ENCODE data around the gene ZNF100.
"Not testable (repeated sequence)": the region's sequence is repeated elsewhere in the genome, so short reads cannot be mapped to it uniquely, and the experiment has no call there.

Gene ZNF100

DNA sequence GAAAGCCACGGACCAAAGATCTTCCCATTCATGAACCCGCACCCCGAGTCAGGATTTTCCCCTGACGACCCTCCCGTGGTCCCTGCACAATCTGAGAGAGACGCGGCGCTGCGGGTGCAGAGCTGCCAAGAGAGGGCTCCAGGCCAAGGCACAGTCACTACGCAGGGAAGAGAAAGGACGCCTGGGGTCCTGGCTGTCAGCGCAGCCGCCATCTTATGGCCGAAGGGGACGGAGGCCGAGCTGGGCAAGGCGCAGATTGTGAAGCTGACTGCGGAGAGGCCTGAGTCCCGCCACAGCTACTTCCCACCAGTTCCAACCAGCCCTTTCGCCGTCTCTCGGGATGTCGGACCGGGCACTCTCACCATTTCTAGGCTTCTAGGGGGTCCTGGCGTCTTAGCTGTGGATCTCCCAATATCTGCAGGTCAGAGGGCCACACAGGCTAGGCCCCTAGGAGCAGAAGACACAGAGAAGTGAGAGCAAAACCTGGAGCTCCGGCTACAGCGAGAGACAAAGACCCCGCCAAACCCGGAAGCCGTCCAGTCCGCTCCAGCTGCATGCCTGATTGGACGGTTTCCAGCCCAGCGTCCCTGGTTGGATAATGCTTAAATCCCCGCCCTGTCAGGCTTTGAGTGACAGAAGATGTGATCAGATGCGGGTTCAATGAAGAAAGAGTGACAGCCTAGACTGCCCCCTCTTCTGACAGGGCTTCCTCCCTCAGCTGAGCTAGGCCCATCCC is at the start of gene ZNF100:
Gene ZNF100, minus strand, starts transcription at position 515 of the 736 bp plus-strand sequence. Its CDS starts 150 bp downstream, at position 365.
- TF ChIP-seq, protein P1, sequence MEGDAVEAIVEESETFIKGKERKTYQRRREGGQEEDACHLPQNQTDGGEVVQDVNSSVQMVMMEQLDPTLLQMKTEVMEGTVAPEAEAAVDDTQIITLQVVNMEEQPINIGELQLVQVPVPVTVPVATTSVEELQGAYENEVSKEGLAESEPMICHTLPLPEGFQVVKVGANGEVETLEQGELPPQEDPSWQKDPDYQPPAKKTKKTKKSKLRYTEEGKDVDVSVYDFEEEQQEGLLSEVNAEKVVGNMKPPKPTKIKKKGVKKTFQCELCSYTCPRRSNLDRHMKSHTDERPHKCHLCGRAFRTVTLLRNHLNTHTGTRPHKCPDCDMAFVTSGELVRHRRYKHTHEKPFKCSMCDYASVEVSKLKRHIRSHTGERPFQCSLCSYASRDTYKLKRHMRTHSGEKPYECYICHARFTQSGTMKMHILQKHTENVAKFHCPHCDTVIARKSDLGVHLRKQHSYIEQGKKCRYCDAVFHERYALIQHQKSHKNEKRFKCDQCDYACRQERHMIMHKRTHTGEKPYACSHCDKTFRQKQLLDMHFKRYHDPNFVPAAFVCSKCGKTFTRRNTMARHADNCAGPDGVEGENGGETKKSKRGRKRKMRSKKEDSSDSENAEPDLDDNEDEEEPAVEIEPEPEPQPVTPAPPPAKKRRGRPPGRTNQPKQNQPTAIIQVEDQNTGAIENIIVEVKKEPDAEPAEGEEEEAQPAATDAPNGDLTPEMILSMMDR (IDR thresholded peaks at IDR 0.05; ENCODE audit: low read depth, low read length) = no peak
- peak; percentile 68 for TF ChIP-seq POLR2A (IDR thresholded peaks at IDR 0.05; ENCODE audit: extremely low read depth, insufficient read length)
- DNase-seq (ENCODE audit: low read depth) = peak; percentile 96

GRCh38 chr19:21812448-21812847 is 45.1 kb upstream of the ZNF100 start:
- TF ChIP-seq MAX (IDR thresholded peaks at IDR 0.05; ENCODE audit: low read depth, low read length) = no peak
- TF ChIP-seq, protein P1 (IDR thresholded peaks at IDR 0.05; ENCODE audit: low read depth, low read length) = no peak
- no peak overlapping the region for H3K4me3 ChIP-seq (ENCODE audit: low read depth, low read length)
- no peak for DNase-seq (ENCODE audit: low read depth)

More for the DNA sequence above, at the start of gene ZNF100:
- peak within 1 kb of the TSS; percentile 89 for H3K4me3 ChIP-seq (ENCODE audit: low read depth, low read length)

GRCh38 chr19:21808400-21809000 is 41.1 kb upstream of the ZNF100 start:
- not testable (repeated sequence) for DNase-seq (ENCODE audit: low read depth); H3K4me3 ChIP-seq (ENCODE audit: low read depth, low read length)

DNA sequence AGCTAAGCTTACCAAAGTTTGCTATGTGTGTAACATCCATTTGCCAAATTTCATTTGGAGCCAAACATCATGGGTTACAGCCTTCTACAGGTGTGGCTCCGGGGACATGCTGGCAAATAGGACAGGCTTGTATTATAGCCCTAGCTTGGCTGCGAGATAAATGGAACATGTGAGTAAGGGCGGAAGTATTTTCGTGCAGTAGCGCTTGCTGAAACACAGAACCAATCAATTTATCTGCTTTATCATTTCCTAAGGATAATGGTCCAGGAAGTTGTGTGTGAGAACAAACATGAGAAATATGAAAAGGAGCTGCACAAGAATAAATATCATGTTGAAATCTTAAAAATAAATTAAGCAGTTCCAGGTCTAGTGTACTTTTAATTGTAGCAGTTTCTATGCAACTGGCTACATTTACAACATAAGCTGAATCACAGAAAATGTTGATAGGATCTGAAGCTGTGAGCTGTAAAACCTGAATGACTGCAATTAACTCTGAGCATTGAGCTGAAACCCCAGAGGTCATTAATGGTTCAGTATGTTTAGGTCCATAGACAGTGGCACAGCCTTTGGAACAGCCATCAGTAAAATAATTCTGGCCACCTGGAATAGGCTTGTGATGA is 22.2 kb upstream of the ZNF100 start:
- DNase-seq (ENCODE audit: low read depth) = no peak
- TF ChIP-seq POLR2A (IDR thresholded peaks at IDR 0.05; ENCODE audit: extremely low read depth, insufficient read length) = no peak
- no peak for TF ChIP-seq MYC (IDR thresholded peaks at IDR 0.05; ENCODE audit: low read depth, low read length)
- no peak for TF ChIP-seq MAX (IDR thresholded peaks at IDR 0.05; ENCODE audit: low read depth, low read length)
- TF ChIP-seq, protein P1 (IDR thresholded peaks at IDR 0.05; ENCODE audit: low read depth, low read length) = no peak
- no peak overlapping the region for H3K4me3 ChIP-seq (ENCODE audit: low read depth, low read length)

DNA sequence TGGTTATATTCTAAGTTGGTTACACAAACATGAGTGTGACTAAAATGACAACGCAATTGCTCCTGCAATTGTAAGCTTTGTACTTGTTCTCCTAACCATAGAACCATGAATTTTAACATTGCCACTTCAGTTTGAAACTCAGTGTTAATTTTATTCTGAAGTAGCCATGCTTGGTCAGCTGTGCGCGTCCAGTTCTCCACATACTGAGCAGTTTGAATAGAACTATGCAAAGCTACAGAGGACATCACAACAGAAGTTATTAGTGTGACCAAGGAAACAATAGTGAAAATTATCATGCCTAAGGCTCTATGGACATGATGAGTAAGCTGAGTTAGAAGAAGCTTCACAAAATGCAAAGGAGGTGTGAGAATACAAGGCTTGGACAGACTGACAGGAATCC is 19.6 kb upstream of the ZNF100 start:
- H3K4me3 ChIP-seq (ENCODE audit: low read depth, low read length) = no peak overlapping the region
- DNase-seq (ENCODE audit: low read depth) = no peak
- TF ChIP-seq POLR2A (IDR thresholded peaks at IDR 0.05; ENCODE audit: extremely low read depth, insufficient read length) = no peak
- TF ChIP-seq, protein P1 (IDR thresholded peaks at IDR 0.05; ENCODE audit: low read depth, low read length) = no peak
- no peak for TF ChIP-seq MYC (IDR thresholded peaks at IDR 0.05; ENCODE audit: low read depth, low read length)
- TF ChIP-seq MAX (IDR thresholded peaks at IDR 0.05; ENCODE audit: low read depth, low read length) = no peak

- DNase-seq (ENCODE audit: low read depth); H3K4me3 ChIP-seq (ENCODE audit: low read depth, low read length): not testable (repeated sequence)
Observed at GRCh38 chr19:21775792-21776191, 8.4 kb upstream of the ZNF100 start.

DNA sequence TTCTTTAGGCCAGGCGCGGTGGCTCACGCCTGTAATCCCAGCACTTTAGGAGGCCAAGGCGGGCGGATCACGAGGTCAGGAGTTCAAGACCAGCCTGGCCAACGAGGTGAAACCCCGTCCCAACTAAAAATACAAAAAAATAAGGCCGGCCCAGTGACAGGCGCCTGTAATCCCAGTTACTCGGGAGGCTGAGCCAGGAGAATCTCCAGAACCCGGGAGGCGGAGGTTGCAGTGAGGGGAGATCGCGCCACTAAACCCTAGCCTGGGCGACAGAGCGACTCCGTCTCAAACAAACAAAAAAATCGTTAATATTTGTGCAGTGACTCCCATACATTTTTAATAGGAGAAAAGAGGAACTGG is 694 bp downstream of the ZNF100 start:
- not testable (repeated sequence) for DNase-seq (ENCODE audit: low read depth)
- H3K4me3 ChIP-seq (ENCODE audit: low read depth, low read length) = peak overlapping the region; percentile 89
